CD4-positive, alpha-beta T cell (primary cell): Measurements from ENCODE around the gene GNPTAB. TPM values are rescaled to one million over a fixed set of nuclear protein-coding genes. Genes with fewer than 3 reads are reported as not detected.

ENCODE experiments used
- ATAC-seq: fragments of 200-7000 bp; cut with Tn5 transposase; one replicate; pipeline ENCODE4 v1.10.0; 2022; ENCODE audit warnings: mild to moderate bottlenecking; ENCODE audit not compliant: poor library complexity
- CTCF ChIA-PET: fragments of 350-600 bp; sonication (Branson Sonifier 250); formaldehyde crosslinking; loops from one replicate; lab custom pipeline; 2021; ENCODE audit warnings: antibody characterized with exemption, inconsistent platforms; lab: Charles Lee
- POLR2A ChIA-PET: fragments of 350-600 bp; sonication (Branson Sonifier 250); formaldehyde crosslinking; loops from one replicate; lab custom pipeline; 2021; ENCODE audit warnings: antibody characterized with exemption, inconsistent platforms; lab: Charles Lee
- DNase-seq, 14 experiments: peaks; one replicate each; pipeline ENCODE4 v3.0.0-alpha.2; 2013 to 2020; ENCODE audit warnings: mixed read lengths in 2 of 14
- H3K27ac ChIP-seq, 2 donors: one replicate each; pipeline versions ENCODE4 v1.5.1 to v1.7.0; 2013; ENCODE audit warnings: low read length in 2 of 2, low read depth in 1 of 2, mild to moderate bottlenecking in 1 of 2
- H3K27me3 ChIP-seq, 2 experiments: 1 replicate in 1 of 2; 2 replicates in 1 of 2; pipeline versions ENCODE4 v1.6.1 to v1.7.0; 2013; ENCODE audit warnings: low read length in 2 of 2, control low read depth in 1 of 2, mild to moderate bottlenecking in 1 of 2, moderate library complexity in 1 of 2; ENCODE audit not compliant: insufficient read depth in 2 of 2, control insufficient read depth in 1 of 2
- H3K36me3 ChIP-seq: one replicate; pipeline ENCODE4 v1.6.1; 2013; ENCODE audit warnings: low read length, control low read depth; ENCODE audit not compliant: insufficient read depth
- H3K4me1 ChIP-seq: one replicate; pipeline ENCODE4 v1.6.1; 2013; ENCODE audit warnings: low read length, control low read depth; ENCODE audit not compliant: insufficient read depth
- H3K4me3 ChIP-seq: one replicate; pipeline ENCODE4 v1.5.1; 2013; ENCODE audit warnings: mild to moderate bottlenecking, low read length, moderate library complexity
- H3K9me3 ChIP-seq, 2 experiments: 1 replicate in 1 of 2; 2 replicates in 1 of 2; pipeline versions ENCODE4 v1.6.1 to v1.7.0; 2013; ENCODE audit warnings: low read length in 2 of 2, mild to moderate bottlenecking in 2 of 2, control low read depth in 1 of 2, moderate library complexity in 1 of 2; ENCODE audit not compliant: control insufficient read depth in 1 of 2, insufficient read depth in 1 of 2
- H3K27ac Mint-ChIP-seq: one replicate; pipeline ENCODE4 v1.8.0; 2020; ENCODE audit warnings: mixed read lengths
- H3K27me3 Mint-ChIP-seq: one replicate; pipeline ENCODE4 v1.8.0; 2021; ENCODE audit warnings: mixed read lengths
- H3K36me3 Mint-ChIP-seq: one replicate; pipeline ENCODE4 v1.8.0; 2021; ENCODE audit warnings: low read depth, mixed read lengths
- H3K4me1 Mint-ChIP-seq: one replicate; pipeline ENCODE4 v1.8.0; 2021; ENCODE audit warnings: low read depth, mixed read lengths
- H3K4me3 Mint-ChIP-seq: one replicate; pipeline ENCODE4 v1.8.0; 2020; ENCODE audit warnings: mild to moderate bottlenecking, mixed read lengths
- H3K9me3 Mint-ChIP-seq: one replicate; pipeline ENCODE4 v1.8.0; 2020; ENCODE audit warnings: mixed read lengths
- CTCF ChIP-seq: fragments of 200-600 bp; IDR thresholded peaks from one replicate; pipeline ENCODE4 v1.8.0; 2022; ENCODE audit warnings: antibody characterized with exemption, mild to moderate bottlenecking
- intact Hi-C, 2 experiments: fragments of 100-400 bp; cut with DNase I in 1 of 2; cut with micrococcal nuclease in 1 of 2; formaldehyde crosslinking; loops; one replicate each; pipeline versions ENCODE4 v1.15.1 to v1.9.0; 2023 to 2025; cut with DNase I, micrococcal nuclease
- total RNA-seq, 174 experiments: library from RNA in 2 of 174; stranded (reverse) in 2 of 174; gene quantifications; one replicate each; pipeline ENCODE4 v1.2.3 and lab custom pipeline; 2021 to 2026

GNPTAB gene
- total RNA-seq, 2 experiments from 2014 or later, result 38.2 to 43.8 TPM

- intact Hi-C loops, result loop anchor here in 1 of 2 experiments (10.0 kb wide), 2 partner anchors 285 to 335 kb away; partner anchors contain the start of gene WASHC3
- no peaks in the 10 kb centered on the region for H3K9me3 Mint-ChIP-seq
Measured at GRCh38 chr12:101779626-101780025, 51.1 kb downstream of the GNPTAB start.

GRCh38 chr12:101779200-101779599, 51.6 kb downstream of the GNPTAB start:
- H3K4me1 ChIP-seq, result no peaks in the 10 kb centered on the region
- no peak for TF ChIP-seq CTCF
- Mint-ChIP-seq H3K27me3 (no peaks in the 10 kb centered on the region), H3K36me3 (peaks cover 72% of the 10 kb centered on the region), H3K4me1 (no peaks in the 10 kb centered on the region), H3K27ac (no peak overlapping the region), H3K4me3 (no peak overlapping the region), H3K9me3 (no peaks in the 10 kb centered on the region)
- CTCF ChIA-PET, result interaction anchor here (1.2 to 2.6 kb wide), 3 partner anchors 45 to 60 kb away, joined by 3 to 14 read pairs (median 6); no protein-coding TSS in a partner anchor
- no peak overlapping the region for H3K4me3 ChIP-seq
- H3K9me3 ChIP-seq, result no peaks in the 10 kb centered on the region
- no peaks in the 10 kb centered on the region for H3K27me3 ChIP-seq
- ATAC-seq (no peak), DNase-seq (no peak)
- no peak overlapping the region for H3K27ac ChIP-seq
- intact Hi-C loops, result loop anchor here in 1 of 2 experiments (10.0 kb wide), 2 partner anchors 286 to 336 kb away; partner anchors contain the start of gene WASHC3
- POLR2A ChIA-PET, result interaction anchor here (1.5 to 1.7 kb wide), 2 partner anchors 49 to 61 kb away, joined by 3 to 5 read pairs; no protein-coding TSS in a partner anchor
- H3K36me3 ChIP-seq, result peaks cover 20% of the 10 kb centered on the region

More at GRCh38 chr12:101779626-101780025, 51.1 kb downstream of the GNPTAB start:
- H3K36me3 Mint-ChIP-seq, result peaks cover 76% of the 10 kb centered on the region
- DNase-seq, result no peak
- no peak overlapping the region for H3K4me3 ChIP-seq
- H3K27ac ChIP-seq, result no peak overlapping the region
- H3K9me3 ChIP-seq, result no peaks in the 10 kb centered on the region
- H3K4me1 ChIP-seq, result no peaks in the 10 kb centered on the region
- no peaks in the 10 kb centered on the region for H3K27me3 Mint-ChIP-seq
- no peak overlapping the region for H3K4me3 Mint-ChIP-seq
- H3K27me3 ChIP-seq, result no peaks in the 10 kb centered on the region
- H3K27ac Mint-ChIP-seq, result no peak overlapping the region
- POLR2A ChIA-PET, result interaction anchor here (0.7 to 1.7 kb wide), 4 partner anchors 47 to 60 kb away, joined by 3 to 5 read pairs (median 3); no protein-coding TSS in a partner anchor
- CTCF ChIA-PET, result interaction anchor here (0.7 to 2.6 kb wide), 4 partner anchors 44 to 60 kb away, joined by 3 to 14 read pairs (median 4); partner anchors contain the start of gene GNPTAB
- H3K36me3 ChIP-seq, result peaks cover 24% of the 10 kb centered on the region
- TF ChIP-seq CTCF, result no peak
- H3K4me1 Mint-ChIP-seq, result no peaks in the 10 kb centered on the region
- ATAC-seq, result no peak

- Mint-ChIP-seq H3K27ac (peak overlapping the region; percentile 25), H3K27me3 (no peaks in the 10 kb centered on the region), H3K36me3 (peaks cover 66% of the 10 kb centered on the region), H3K9me3 (no peaks in the 10 kb centered on the region), H3K4me1 (peaks cover 5% of the 10 kb centered on the region), H3K4me3 (no peak overlapping the region)
- no peak for TF ChIP-seq CTCF
- Histone ChIP-seq H3K4me3 (no peak overlapping the region), H3K9me3 (no peaks in the 10 kb centered on the region), H3K27me3 (no peaks in the 10 kb centered on the region), H3K36me3 (peaks cover 19% of the 10 kb centered on the region), H3K27ac (no peak overlapping the region), H3K4me1 (no peaks in the 10 kb centered on the region)
- CTCF ChIA-PET, result interaction anchor here (1.0 to 2.6 kb wide), 3 partner anchors 46 to 62 kb away, joined by 3 to 6 read pairs (median 3); no protein-coding TSS in a partner anchor
- intact Hi-C loops, result loop anchor here in 1 of 2 experiments (10.0 kb wide), 2 partner anchors 287 to 337 kb away; partner anchors contain the start of gene WASHC3
- ATAC-seq (no peak), DNase-seq (no peak)
- POLR2A ChIA-PET, result no interaction called here
Measured at GRCh38 chr12:101777978-101778377, 52.8 kb downstream of the GNPTAB start.
